GM18517 (cell line): ENCODE data around the gene INTS6L.
"Not testable (repeated sequence)": the region's sequence is repeated elsewhere in the genome, so short reads cannot be mapped to it uniquely, and the experiment has no call there.

Experiments used
- ATAC-seq: cut with Tn5 transposase; IDR thresholded peaks from one replicate; pipeline ENCODE4 v1.9.1; 2021; ENCODE audit warnings: mild to moderate bottlenecking, moderate library complexity; ENCODE audit not compliant: unreplicated experiment

Gene INTS6L

DNA sequence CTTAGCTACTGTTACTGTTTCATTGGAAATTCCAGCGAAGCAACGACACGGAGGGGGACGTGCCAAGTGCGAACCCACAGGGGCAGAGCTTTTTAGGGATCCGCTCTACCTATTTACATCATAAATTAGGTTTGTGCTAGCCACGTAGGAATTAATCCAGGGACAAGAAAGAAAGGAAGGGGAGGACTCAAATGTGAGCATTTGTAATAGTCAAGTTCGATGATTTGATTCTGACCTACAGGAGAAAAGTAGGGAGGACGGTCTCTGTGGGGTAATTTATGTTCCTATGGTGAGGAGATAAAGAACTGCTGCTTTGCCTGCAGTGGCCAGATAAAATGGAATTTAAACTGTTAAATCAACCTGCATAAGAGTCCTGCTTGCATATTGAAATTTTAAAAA is 1.7 kb downstream of the INTS6L start:
- no peak for ATAC-seq

DNA sequence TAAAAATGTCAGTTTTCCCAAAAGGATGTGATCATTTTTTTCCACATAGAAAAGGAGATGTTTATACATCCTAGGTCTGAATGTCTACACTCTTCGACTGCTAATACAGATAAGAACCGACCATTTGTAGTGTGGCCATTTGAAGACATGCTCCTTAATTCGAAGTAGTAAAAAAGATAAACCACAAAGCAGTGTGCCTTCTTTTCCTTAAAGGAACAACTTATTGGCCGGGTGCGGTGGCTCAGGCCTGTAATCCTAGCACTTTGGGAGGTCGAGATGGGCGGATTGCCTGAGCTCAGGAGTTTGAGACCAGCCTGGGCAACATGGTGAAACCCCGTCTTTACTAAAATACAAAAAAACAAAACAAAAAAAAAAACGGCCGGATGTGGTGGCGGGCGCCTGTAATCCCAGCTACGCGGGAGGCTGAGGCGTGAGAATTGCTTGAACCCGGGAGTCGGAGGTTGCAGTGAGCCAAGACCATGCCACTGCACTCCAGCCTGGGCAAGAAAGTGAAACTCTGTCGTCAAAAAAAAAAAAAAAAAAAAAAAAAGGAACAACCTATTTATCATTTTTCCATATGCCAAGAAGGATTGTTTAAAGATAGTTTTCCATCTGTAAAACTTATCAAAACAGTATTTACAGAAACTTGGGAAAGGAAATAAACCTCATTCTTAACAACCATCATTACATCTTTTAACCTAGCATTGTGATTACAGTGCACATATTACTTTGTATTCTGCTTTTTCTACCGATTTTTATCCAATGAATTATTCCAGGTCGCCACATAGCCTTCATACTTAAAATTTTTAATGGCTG is 2.6 kb downstream of the INTS6L start:
- no peak for ATAC-seq

DNA sequence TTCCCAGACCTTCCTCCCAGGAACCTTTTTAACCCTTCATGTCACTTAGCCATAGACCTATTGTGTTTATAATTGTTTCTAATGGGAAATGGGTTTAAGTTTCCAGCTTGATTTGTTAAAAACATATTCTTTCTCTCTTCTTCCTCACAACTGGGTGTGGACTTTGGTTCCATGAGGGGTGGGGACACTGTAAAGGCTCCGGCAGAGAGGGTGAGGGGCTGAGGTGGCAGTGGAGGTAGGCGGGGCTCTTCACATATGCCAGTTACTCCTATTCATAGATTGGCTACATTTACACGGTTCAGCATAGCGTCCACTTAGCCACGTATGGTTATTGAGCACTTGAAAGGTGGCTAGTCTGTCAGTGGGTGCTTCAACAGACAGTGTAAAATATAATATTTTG is 7.8 kb downstream of the INTS6L start:
- no peak for ATAC-seq

DNA sequence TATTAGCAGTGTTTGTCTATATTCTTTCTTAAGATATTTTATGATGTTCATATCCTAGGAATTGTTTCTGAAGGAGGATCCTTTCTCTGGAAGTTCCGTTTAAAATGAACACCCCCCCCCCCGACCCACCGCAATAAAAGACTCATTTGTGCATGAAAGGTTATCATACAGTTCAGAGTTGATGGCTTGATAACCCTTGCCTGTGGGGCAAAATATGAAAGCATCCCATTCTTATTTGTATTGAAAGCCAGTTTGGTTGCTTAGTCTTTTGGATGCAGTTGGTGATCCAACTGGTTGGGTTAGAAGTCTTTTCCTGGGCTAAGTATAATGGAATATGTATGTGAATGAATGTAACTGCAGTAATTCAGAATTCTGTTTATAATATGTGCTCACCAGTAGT is 8.3 kb downstream of the INTS6L start:
- no peak for ATAC-seq

DNA sequence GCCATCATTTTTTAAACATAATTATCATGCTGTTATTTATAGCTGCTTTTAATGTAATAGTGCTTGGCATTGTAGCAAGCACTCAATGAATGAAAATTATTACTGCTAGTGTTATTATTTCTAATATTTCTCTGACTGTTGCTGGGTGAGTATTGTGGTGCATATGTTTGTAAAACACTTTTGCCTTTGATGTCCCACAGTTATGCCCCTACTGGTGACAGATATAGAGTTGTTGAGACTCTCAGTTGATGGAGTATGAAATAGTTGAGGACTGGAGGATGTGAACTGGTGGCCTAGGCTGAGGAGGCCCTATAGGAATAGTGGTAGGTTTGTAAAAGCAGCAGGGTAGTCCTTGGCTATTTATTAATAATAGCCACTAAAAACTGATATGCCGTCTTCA is 9.6 kb downstream of the INTS6L start:
- ATAC-seq = no peak

DNA sequence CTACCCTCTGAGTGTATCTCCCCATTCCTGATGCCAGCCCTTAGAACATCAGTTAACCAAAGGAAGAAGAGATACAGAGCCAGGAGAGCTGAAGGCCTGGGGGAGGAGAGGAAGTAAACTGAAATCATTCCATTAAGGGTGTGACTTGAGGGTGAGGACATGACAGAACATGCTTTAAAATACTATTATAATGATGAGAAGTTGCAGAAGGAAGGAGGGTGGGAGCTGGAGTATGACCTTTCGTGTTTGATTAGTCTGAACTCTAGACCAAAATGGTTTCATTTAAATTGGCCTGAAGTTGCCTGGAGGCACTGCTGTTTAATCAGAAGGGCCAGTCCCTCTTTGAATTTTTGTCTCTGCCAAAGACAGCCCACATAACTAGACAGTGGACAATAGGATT is 11.4 kb downstream of the INTS6L start:
- ATAC-seq = no peak

DNA sequence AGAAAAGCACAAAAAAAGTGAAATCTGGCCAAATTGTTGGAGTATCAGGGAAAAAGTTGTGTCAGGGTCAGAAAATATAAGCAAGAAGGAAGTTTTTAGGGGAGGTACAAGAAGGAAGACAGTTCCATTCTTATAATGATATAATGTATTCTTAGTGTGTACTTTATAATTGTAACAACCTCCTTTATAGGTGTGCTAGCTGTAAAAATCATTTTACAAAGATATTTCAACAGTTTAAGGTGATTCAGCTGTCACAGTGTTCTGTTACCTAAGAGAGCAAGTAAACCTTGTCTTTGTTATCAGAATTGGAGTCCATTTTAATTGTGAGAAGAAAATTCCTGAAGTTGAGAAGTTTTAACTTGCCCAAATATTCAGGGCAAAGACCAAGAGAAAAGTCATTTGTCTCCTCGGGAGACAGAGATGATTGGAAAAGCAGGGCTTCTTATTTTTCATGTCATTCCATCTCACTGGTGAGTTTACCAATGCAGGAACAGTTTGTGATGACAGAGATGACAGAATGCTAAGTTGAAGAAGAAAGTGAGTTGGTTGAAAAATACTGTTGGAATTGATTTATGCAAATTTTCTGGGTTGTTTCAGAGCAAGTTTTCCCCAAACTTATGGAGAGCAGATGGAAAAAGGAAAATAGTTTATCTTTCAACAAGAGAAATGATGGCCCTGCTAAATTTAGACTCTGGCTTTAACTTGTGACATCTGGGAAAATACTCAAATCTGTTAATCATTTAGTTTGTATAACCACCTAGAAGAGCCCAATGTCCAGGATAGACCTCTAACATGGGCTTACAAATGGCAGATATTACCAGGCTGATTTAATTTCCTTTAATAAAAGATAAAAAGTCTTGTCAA is 14.8 kb downstream of the INTS6L start:
- ATAC-seq = no peak

DNA sequence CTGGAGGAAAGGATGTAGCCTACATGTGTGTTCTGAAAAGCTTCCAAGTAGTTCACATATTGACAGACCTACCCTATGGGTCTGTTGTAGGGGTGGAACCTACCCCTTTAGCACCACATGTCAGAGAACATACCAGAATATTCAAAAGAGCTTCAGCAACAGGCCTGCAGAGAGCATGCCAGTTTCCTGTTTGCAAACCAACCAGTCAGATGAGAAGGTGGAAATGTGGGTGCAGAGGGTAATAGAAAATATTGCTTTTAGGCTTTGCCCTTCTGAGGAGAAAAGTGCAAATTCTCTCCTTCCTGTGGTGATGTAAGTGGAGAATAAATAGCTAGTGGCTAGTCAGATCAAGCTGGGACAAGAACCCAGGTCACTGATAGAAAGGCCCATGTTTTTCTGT is 16.4 kb downstream of the INTS6L start:
- no peak for ATAC-seq

DNA sequence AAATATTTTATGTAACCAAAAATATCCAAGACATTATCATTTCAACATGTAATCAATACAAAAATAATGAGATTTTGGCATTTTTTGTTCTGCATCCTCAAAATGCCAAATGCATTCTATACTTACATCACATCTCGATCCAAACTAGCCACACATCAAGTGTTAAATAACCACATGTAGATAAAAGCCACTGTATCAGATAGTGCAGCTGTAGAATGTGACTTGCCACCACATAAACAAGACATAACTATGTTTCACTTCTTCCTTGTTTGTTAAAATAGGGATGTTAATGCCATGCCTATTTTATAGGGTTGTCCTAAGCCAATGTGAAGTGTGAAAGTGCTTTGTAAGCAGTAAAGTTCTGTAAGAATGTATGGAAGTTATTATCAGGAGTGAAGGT is 20.9 kb downstream of the INTS6L start:
- ATAC-seq = no peak

DNA sequence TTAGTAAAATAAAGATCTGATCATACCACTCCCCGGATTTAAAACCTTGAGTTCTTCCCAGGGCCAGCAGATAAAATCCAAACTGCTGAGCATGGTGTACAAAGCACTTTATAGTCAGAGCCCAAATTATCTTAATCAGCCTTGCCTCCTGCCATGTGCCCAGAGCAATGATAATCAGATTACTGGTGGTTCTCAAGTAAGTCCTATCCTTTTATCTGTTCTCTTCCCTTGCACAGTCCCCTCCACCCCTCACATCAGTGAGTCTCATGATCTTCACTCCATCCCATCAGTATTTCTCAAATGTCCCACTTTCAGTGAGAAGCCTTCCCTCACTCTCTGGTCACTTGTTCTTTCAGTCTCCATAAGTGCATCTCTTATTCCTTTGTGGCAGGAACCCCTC is 22.7 kb downstream of the INTS6L start:
- ATAC-seq = no peak

DNA sequence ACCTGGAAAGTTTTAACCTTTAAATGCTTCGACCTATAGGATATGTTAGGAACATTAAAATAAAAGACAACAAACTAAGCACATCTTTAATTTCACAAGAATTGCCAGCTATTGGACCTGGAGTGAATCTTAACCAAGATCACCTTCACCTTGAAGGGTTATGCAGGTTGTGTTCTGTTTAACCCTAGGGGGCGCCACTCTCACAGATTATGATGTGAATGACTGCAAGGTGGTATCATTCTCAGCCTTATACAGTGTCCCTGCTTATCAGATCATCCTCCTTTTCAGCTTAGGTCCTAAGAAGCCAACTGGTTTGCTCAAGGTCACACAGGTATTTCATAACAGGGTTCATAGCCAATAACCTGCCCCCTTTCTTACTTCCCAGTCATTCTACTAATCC is 23.5 kb downstream of the INTS6L start:
- no peak for ATAC-seq

DNA sequence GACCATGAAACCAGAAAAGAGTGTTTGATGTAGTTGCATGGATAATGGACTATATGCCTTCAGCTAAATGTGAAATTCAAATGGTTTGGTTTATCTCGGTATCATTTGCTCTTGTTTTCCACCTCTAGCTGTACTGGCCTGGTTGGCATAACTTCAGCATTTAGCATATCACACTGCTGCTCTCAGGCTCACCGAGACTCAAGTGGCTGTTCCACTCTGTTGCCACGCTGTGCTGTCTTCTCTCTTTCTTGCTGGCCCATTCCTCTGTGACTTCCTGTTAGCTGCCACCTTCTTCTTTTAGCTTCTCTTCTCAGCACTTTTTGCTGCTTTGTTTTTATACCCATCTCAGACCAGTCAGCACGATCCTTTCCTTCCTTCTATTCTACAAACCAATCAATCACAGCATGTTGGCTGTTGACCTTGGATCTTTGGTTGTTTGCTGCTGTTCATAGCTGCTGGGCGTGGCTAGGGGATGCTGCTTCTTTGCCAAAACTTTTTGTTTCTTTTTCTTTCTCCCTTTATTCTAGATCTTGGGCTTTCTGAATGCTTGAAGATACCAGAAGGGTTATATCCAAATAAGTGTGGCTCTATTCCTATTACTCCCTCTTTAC is 24.0 kb downstream of the INTS6L start:
- ATAC-seq = no peak

DNA sequence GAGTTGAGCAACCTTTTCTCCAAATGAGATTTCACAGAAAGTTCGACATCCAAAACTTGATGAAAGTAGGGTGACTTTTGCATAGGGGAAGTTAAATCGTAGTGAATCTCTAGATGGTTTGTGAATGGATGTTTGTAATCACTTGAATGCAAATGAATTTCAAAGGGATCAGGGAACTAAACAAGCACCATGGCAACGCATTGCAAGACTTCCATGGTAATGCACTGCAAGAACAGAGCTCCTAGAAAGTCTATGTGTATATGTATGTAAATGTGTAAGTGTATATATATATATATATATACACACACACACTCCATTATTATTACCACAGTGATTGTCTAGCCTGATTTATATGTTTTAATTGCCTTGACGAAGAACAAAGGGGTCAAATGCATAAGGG is 27.3 kb downstream of the INTS6L start:
- no peak for ATAC-seq

DNA sequence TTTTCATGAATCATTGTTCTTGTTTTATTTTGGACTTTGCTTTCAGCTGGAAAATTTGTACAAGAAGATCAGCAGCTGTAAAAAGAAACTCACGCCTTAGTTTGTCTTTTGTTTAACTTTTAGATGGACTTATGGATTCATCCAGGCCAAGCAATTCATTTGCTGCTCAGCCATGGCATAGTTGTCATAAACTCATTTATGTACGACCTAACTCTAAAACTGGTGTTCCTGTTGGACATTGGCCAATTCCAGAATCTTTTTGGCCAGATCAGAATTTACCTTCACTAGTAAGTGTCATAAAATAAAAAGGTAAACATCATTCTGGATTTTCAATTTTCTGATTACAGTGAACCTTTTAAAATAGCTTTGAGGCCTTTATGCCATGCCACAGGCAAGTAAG is 29.1 kb downstream of the INTS6L start:
- ATAC-seq = no peak

DNA sequence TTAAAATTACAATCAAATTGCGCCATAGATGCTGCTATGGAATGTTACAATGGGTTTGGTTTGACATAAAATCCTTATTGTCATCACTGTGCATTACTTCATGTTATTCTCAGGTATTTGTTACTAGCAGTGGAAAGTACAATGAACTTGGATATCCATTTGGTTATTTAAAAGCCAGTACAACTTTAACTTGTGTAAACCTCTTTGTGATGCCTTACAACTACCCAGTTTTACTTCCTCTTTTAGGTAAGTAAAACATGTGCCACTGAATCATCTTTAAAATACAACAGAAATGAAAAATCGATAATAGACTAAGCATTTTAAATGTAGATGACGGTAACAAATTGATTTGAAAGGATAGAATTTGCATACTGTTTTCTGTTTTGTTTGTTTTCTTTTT is 35.6 kb downstream of the INTS6L start:
- ATAC-seq = peak; percentile 73

DNA sequence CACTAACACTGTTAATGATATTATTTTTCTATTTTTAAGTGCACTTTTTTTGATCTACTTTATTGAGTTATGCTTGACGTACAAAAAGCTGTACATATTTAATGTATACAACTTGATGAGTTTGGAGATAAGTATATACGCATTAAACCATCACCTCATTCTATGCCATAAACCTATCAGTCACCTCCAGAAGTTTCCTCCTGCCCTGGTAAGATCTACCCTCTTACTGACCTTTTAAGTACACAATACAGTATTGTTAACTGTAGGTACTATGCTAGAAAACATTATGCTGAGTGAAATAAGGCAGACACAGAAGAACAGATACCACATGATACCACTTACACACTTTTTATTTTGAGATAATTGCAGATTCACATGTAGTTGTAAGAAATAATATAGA is 36.9 kb downstream of the INTS6L start:
- no peak for ATAC-seq

DNA sequence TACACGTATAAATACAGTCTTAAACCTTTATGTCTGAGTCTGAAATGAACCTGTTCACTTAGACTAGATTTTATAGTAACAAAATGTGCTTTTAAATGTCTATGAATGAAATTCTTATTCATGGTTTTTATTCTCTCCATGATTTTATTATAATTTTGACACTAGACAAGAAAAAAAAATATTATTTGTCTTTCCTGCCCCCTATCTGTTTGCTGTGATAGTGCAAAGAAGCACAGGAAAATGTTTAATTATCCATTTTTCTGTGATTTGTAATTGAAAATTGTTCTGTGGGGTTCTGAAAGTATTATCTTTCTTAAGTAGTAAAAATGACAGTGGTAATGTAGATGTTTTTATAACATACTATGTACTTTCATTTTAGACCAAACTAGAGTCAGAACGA is 52.0 kb downstream of the INTS6L start:
- no peak for ATAC-seq

DNA sequence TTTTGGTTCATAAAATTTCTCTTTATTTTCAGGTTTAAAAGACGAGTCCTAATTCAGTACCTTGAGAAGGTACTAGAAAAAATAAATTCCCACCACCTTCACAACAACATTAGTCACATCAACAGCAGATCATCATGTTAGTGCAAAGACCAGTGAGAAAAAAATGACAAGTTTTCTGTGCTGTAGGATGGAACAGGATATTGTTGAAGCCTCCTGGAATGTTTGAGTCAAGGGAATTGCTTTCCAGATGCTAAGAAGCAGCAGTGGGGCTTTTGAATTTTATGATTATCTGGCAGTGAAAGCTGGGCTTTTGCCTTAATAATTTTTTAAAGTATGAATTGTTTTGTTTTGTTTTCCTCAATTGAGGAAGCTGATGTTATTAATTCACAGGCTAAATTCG is 61.0 kb downstream of the INTS6L start:
- no peak for ATAC-seq

DNA sequence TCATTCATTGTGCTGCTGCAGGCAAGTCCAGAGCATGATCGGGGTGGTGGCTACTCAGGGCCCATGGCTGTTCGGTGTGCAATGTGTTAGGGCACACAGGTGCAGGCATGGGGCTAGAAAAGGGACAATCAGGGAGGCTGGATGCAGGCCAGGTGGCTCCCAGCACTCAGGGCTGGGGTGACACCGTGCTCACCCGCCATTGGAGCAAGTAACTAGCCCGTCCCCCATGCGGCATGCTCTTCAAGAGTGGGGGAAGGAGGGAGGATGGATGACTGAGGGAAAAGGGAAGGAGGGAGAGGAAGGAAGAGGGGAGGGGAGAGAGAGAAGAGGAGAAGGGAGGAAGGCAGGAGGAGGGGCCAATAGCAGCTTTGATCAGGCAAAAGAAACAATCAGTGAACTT is 64.7 kb downstream of the INTS6L start:
- ATAC-seq = no peak

DNA sequence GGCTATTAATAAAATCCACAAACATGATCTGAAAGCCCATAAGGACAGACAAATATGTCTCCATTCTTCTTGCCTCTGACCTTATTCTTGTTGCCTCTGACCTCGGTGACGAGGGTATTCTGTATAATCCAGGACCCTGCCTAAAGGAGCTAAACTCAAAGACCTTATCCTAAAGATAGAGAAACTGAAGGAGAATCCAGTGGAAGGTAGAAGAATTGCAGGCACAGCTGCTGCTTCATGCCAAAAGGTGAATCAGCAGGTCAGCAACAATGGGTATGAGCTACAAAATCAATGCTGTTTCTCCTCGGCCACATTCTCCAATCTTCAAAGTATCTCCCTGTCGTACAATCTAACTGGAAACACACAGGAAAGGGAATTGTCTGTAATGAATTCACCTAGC is 71.4 kb downstream of the INTS6L start:
- ATAC-seq = no peak

DNA sequence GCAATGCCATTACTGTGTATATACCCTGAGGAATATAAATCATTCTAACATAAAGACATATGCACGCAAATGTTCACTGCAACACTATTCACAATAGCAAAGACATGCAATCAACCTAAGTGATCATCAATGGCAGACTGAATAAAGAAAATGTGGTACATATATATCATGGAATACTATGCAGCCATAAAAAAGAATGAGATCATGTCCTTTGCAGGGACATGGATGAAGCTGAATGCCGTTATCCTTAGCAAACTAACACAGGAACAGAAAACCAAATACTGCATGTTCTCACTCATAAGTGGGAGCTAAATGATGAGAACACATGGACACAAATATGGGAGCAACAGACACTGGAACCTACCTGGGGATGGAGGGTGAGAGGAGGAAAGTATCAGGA is 73.6 kb downstream of the INTS6L start:
- not testable (repeated sequence) for ATAC-seq

DNA sequence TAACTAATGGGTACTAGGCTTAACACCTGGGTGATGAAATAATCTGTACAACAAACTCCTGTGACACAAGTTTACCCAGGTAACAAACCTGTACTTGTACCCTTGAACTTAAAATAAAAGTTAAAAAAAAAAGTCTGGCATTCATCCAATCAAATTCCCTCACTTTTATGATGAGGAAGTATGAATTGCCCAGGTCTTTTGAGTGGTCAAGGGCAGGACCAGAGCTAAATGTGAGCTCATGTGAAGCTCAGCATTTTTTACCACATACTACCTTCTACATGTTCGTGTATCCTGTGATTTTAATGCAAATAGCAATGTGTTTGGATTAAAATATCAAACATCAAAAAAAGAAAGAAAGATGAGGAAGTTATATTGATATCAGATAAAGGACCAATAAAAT is 74.0 kb downstream of the INTS6L start:
- not testable (repeated sequence) for ATAC-seq
